GM19043 (cell line): ENCODE data around the gene MRPL39.

Experiments used
- ATAC-seq: cut with Tn5 transposase; IDR thresholded peaks from one replicate; pipeline ENCODE4 v1.9.1; 2021; ENCODE audit warnings: low read depth; ENCODE audit not compliant: unreplicated experiment

Gene MRPL39

GRCh38 chr21:25550352-25551120, 56.7 kb downstream of the MRPL39 start:
- no peak for ATAC-seq

DNA sequence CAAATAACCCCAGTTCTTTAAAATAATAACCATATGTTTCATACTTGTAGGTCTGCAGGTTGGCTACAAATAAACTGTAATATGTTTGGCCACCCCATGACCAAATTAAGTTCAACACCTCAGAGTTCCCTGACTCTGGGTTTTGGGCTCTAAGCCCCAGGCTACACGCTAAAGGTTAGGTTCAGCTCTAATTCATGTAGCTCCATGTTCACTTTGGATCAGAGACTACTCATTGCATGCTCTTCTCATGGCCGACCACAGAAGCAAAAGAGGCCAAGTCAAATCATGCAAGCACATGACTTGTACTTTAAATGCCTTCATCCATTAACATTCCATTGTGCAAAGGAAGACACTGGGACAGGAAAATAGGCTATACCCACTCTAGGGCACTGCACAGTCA, 66.2 kb downstream of the MRPL39 start:
- no peak for ATAC-seq

DNA sequence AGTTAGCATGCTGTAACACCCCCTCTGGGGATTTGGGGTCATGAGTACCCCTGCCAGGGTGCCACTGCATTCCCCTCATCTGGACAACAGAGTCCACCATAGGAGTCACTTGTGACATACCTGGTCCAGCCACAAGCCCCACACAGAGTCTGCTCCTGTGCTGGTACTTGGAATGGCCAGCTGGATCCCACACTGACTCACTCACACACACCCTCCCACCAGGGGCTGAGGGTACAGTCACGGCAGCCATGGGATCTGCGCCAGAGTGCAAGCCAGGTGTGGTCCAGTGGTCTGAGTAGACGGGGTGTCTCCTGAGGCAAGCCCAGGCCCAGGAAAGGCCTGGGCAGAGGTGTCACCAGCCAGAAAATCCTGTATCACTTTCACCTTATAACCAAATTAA, 67.7 kb downstream of the MRPL39 start:
- ATAC-seq: no peak

DNA sequence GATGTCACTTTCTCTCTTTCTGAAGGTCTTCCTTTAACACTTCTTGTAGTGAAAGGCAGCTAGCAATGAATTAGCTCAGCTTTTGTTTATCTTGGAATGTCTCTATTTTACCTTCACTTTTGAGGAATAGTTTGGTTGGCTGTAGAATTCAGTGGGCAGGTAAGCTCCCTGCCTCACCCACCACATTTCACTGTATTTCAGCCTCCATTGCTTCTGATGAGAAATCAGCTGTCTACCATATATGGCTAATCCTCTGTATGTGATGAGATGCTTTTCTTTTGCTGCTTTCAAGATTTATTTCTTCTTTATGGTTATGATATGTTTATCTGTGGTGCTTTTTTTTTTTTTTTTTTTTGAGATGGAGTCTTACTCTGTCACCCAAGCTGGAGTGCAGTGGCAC, 70.1 kb downstream of the MRPL39 start:
- no peak for ATAC-seq

GRCh38 chr21:25536752-25537151, 70.5 kb downstream of the MRPL39 start:
- ATAC-seq: no peak

- ATAC-seq: no peak
These were observed 71.4 kb downstream of the MRPL39 start for GRCh38 chr21:25535849-25536248.
